DMS 273 (cell line): ENCODE results near the gene UNC13C.

ENCODE experiments used
- DNase-seq: peaks from one replicate; lab custom pipeline; 2025; ENCODE audit not compliant: unreplicated experiment; lab: John Stamatoyannopoulos, UW

Gene UNC13C

GRCh38 chr15:54288049-54288448, 309.8 kb downstream of the UNC13C start:
- DNase-seq: no peak

- DNase-seq: no peak
Observed at GRCh38 chr15:54289590-54290136, 311.4 kb downstream of the UNC13C start.

DNA sequence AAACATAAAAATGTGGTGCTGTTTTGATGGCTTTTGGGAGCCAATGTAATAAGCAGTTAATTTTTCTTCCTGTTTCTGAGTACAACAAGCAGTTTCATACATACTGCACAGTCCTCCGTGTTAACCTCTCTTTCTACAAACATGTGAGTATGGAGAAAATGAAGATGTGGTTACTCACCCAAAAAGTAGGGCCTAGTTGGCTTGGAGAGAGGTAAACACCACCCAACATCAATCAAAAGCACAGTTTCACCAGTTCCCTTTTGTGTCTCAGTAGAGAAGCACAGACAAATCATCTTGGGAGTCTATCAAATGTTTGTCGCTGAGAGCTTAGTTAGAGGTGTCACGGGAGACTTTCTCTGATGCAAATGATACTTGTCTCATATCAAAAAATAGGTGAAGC, 320.2 kb downstream of the UNC13C start:
- no peak for DNase-seq

GRCh38 chr15:54304321-54304720, 326.1 kb downstream of the UNC13C start:
- no peak for DNase-seq

GRCh38 chr15:54305138-54305537, 326.9 kb downstream of the UNC13C start:
- no peak for DNase-seq

GRCh38 chr15:54307252-54307902, 329.1 kb downstream of the UNC13C start:
- no peak for DNase-seq

GRCh38 chr15:54307926-54308325, 329.7 kb downstream of the UNC13C start:
- DNase-seq: no peak

GRCh38 chr15:54312528-54312927, 334.3 kb downstream of the UNC13C start:
- DNase-seq: no peak

GRCh38 chr15:54321426-54321825, 343.2 kb downstream of the UNC13C start:
- DNase-seq: no peak

DNA sequence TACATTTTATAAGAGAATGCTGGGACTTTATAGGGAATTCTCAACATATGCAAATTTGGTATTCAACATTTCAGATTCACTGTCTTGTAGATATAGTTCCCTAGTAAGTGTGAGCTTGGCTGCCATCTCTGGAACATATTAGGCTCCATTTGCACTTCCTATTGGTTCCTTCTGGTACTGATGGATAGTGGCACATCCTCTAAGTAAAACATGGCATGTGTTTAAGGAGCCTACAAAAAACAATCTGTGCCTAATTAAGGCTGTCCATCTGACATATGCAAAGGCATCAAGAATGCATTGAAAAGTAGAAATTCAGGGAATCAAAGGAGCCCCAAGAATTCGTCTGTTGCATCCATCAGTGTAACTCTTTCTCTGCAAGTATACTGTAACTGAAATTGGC, 344.1 kb downstream of the UNC13C start:
- no peak for DNase-seq

- no peak for DNase-seq
Observed at GRCh38 chr15:54345301-54345700, 367.1 kb downstream of the UNC13C start.

DNA sequence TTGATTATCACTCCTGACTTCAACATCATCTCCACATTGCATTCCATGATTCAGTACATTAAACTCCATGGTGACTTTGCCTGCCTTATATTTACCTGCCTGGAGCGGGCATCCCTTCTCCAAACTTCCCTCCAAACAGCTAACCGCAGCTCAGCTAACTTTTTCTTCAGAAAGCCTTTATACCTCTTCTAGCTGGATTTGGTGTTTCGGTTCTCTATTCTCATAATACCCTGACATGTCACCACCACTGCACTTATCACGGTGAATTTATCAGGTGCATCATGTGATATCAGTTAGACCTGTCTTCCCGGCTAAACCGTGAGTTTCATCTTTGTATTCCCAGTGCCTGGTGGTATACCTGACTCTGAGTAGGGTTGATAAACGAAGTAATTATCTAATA, 367.6 kb downstream of the UNC13C start:
- no peak for DNase-seq

DNA sequence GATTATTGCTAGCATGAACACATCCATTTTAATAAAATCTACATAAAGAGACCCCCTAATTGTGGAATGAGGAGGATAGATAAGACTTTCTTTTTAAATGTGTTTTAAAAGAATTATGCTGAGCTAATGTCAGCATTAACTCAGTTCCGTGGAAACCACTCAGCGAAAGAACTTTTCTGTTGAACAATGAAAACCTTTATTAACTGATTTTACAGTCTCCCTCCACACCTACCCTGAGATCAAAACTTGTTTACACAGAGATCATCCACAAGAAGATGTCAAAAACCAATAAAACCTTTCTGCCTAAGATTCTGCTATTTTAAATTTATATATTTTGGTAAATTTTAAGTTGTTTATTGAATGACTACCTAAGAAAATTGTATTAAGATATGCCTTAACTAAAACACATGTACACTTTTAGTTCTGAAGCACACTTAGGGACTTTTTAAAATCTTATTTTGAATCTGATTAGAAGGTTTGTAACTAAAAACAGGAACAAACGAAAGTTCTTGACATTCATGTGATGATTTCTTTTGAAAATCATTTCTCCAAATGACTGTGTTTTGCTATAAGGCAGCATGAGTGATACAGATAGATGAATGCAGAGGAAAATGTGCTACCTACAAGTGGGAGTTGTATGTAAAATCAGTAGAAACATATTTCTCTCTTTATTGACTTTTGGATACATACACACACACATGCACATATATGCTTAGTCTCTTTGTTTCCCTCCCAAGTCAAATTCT, 369.0 kb downstream of the UNC13C start:
- no peak for DNase-seq

- DNase-seq: no peak
Observed at GRCh38 chr15:54353726-54354125, 375.5 kb downstream of the UNC13C start.

DNA sequence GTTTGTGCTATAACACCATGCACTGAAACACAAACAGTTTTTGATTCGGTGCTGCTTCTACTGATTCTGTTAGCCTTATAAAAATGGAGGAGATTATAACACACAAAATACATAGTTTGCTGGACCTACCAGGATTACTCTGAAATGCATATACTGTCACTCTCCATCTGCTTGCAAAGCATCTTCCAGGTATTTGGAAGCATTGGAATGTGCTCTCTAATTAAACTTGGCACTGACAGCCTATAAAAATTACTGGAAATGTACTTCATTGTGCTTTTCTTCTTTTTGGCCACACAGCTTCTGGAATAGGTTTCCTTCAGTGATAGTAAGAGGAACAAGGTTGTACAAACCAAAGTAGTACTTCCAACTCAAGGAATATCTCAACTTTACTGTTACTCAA, 376.1 kb downstream of the UNC13C start:
- no peak for DNase-seq

GRCh38 chr15:54364961-54365360, 386.7 kb downstream of the UNC13C start:
- no peak for DNase-seq

DNA sequence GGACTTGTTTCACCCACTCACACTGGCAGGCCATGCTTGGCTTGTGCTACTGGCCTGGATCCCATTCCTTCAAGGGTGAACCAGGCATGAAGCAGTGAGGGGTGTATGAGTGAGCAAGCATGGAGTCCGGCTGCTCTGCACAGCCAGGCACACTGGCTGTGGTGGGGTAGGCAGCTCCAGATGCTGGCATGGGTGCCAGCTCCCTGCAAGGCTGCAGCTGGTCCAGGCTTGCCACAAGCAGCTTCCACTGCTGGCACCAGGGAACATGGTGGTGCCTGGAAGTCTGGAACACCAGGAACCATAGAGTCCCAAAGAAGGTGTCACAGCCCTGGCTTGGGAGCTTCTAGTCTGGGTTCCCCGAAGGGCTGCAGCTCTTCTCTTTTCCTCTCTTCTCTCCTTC, 395.1 kb downstream of the UNC13C start:
- DNase-seq: no peak

GRCh38 chr15:54374184-54374952, 396.1 kb downstream of the UNC13C start:
- DNase-seq: no peak

DNA sequence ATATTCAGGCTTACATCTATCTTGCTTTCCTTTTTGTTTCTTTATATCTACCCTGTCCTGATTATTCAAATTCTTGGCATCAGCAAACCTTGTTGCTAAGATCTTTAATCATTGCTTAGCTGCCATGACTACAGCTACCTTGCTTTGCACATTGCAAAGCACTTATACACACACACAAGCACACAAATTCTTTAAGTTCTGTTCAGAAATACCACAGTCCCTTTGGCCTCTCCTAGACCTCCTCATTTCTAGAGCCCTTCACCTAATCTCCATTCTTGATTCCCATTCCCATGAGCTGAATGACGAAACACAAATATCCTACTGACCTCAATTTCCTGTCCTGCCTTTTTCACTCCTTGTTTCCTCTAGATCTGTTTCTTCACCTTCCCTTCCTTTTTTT, 409.6 kb downstream of the UNC13C start:
- DNase-seq: no peak

DNA sequence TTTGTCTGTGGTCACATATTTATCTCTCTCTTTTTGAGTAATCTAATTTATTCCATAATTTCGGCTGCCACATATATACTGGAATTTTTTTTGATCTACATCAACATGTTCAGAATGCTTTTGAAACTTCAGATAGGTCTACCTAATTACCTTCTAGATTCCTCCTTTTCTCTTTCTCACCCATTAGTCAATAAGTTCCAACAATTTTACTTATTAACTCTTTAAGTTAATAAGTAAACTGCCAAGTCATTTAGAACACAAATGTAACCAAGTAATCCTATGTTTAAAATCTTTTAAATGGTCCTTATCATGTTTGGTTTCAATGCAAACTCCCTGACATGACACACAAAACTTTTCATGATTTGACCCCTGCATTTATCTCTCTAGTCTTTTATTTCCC, 410.5 kb downstream of the UNC13C start:
- DNase-seq: no peak

- DNase-seq: no peak
Observed at GRCh38 chr15:54410481-54410880, 432.2 kb downstream of the UNC13C start.

DNA sequence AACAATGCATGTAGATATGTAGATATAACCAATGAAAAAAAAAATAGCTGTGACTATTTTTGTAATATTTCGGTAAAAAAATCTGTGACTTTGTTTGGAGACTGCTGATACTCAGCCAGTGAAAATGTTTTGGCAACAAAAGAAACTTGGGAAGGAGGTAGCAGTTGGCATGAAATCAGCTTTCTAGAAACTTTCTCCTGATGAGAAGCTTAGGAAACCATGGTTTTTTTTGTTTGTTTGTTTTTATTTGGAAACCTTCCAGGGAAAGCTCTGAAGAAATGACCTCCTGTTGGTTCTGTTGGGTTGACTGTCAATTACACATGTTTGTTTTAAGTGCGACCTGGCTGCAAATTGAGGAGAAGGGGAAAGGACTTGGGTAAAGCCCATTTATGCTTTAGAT, 445.9 kb downstream of the UNC13C start:
- DNase-seq: no peak
